Measurements from ENCODE around the gene ZKSCAN8. TPM values are rescaled to one million over a fixed set of nuclear protein-coding genes. Genes with fewer than 3 reads are reported as not detected.
"Not testable (repeated sequence)": the region's sequence is repeated elsewhere in the genome, so short reads cannot be mapped to it uniquely, and the experiment has no call there.

ZKSCAN8 gene
- 13.1 and 14.8 TPM in 2 replicates for total RNA-seq (2014; rRNA removed; shearing (Covaris generic))
- 10.8 and 18.7 TPM in 2 replicates for polyA plus RNA-seq (2014; cell fraction: nucleus; rRNA removed)

DNA sequence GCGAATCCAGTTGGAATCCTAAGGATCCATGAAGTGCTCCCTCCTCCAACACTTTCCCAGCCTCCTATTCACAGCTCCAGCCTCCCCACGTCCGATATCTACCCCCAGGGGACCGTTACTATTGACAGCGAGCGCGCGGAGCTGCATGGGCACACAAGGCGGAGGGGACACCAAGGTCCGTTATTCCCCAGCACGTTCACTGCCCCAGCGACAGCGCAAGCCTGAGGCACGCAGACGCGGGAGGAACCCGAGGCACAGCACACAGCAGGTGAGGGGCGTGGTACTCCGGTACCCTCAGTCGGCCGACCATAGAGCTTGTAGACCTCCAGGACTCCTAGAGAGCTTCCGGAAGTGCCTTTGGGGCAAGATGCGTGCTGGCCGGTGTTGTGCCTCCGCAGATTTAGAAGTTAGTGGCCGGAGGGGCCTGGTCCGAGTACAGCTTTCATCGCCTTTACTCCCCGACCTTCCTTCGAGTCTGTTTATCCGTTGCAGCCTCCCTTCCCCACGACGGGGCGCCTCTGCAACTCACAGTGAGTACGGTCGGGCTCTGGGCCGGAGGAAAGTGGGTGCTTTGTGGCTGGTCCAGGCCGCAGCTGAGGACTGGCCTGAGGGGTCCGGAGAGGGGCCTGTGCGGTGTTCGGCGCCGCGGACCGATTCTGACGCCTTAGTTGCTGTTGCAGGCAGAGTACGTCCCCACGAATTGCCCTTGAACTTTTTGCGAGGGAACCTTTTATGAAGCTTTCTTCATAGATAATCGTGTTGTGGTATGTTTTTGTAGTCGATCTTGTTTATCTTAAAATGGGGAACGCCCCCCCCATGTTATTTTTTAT is at the start of gene ZKSCAN8:
TSS of gene ZKSCAN8 (plus strand) at position 384 of the 830 bp plus-strand sequence. CDS start 6,525 bp downstream, outside the sequence.
- DNase-seq (ENCODE audit: extremely low read depth, low read depth) = peak; percentile 81

DNA sequence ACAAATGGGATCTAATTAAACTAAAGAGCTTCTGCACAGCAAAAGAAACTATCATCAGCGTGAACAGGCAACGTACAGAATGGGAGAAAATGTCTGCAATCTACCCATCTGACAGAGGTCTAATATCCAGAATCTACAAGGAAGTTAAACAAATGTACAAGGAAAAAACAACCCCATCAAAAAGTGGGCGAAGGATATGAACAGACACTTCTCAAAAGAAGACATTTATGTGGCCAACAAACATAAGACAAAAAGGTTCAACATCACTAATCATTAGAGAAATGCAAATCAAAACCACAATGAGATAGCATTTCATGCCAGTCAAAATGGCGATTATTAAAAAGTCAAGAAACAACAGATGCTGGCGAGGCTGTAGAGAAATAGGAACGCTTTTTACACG is 39.5 kb upstream of the ZKSCAN8 start:
- not testable (repeated sequence) for DNase-seq (ENCODE audit: extremely low read depth, low read depth)

DNA sequence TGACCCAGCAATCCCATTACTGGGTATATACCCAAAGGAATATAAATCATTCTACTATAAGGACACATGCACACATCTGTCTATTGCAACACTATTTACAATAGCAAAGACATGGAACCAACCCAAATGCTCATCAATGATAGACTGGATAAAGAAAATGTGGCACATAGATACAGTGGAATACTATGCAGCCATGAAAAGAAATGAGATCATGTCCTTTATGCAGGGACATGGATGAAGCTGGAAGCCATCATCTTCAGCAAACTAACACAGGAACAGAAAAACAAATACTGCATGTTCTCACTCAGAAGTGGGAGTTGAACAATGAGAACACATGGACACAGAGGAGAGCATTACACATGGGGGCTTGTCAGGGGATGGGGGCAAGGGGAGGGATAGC is 39.0 kb upstream of the ZKSCAN8 start:
- not testable (repeated sequence) for DNase-seq (ENCODE audit: extremely low read depth, low read depth)

DNA sequence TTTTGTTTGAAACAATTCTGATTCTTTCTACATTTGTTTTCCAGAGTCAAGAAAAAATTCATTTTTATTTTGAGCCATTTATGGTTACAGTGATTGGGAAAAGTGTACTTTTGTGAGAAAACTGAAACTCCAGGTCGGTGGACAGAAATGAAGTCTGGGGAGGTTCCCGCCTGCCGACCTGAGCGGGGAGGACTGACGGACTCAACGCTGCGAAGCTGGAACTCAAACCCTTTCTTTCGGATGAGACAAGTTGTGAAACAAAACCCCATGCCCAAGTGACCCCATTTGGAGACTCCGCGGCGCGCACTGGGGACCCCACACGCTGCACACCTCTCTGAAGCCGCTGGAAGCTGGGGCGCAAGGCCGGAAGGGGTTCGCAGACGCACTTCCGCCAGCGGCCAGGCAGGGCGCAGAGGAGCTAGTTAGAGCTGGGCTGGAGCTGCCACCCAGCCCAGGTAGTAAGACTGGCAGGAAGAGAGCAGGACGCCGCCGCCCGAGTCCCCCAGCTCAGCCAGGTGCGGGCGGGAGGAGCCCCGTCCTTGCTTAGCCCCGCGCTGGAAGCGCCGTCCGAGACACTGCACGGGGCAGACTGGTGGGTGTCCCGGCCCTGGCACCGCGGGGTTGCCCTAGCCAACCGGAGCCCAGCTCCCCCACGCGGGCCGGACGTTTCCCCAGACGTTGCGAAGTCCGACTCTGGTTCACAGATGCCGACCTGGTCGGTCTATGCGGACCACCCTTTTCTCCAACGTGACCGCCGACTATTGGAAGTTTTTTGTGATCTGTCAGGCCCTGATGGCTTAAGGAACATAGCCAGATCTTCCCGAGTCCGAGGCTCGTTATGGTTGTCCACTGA is 37.1 kb upstream of the ZKSCAN8 start:
- DNase-seq (ENCODE audit: extremely low read depth, low read depth) = peak; percentile 60

DNA sequence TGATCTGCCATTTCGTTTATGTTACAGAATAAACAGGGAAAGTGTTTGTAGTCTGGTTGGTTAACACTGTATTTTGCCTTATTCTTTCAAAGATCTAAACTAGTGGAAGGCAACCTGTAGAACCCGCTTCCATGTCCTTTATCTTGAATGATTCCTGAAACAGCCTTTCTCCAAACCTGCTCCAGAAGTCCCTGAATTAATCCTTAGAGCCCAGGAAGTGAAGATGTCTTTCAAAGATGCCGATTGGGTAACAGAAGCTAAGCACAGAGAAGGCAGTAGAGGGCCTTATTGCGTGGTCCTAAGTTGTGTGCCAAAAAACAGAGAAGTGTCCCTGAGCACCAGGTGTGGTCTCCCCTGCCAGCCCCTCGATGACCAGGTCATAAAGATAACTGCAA is 36.4 kb upstream of the ZKSCAN8 start:
- DNase-seq (ENCODE audit: extremely low read depth, low read depth) = no peak

DNA sequence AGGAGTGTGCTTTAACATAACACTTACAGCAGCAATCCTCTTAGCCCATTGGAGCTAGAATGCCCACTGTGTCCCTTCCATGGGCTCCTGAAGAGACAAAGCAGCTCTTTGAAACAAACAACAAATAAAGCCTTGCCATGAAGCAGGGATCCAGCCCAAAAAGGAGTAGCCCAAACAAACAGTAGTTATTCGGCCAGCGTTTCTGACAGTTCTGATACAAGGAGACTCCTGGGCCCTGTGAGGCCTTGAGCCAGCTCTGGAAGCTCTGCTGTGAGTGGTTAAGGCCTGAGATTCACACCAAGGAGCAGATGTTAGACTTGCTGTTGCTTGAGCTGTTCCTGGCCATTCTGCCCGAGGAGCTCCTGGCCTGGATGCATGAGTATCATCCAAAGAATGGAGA is 34.2 kb upstream of the ZKSCAN8 start:
- DNase-seq (ENCODE audit: extremely low read depth, low read depth) = no peak

DNA sequence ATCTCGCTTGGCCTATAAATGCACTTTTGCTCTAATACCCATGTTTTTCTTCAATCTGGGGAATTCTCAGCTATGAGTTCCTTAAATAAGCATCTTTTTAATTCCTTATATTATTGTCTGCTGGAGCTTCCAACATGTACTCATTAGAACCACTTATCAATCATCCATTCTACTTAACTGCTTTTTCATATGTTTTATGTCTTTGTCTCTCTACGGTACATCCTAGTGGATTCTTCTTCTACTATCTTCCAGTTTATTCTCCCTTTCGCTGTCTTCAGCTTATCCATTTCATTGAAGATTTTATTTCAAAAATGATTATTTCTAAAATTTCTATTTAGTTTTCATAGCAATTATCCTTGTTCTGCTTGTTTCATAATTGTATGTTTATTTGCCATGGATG is 29.7 kb upstream of the ZKSCAN8 start:
- DNase-seq (ENCODE audit: extremely low read depth, low read depth) = no peak

DNA sequence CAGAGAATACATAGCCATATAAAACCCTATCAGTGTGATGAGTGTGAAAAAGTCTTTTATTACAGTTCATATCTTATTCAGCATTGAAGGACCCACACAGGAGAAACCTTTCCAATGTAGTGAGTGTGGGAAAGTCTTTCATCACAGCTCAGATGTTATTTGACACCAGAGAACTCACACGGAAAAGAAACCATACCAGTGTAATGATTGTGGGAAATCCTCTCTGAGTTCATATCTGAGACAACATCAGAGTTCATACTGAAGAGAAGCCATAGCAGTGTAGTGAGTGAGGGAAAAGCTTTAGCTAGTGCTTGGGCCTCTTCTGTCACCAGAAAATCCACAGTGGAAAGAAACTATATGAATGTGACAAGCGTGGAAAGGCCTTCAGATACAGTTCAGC is 25.9 kb upstream of the ZKSCAN8 start:
- no peak for DNase-seq (ENCODE audit: extremely low read depth, low read depth)

DNA sequence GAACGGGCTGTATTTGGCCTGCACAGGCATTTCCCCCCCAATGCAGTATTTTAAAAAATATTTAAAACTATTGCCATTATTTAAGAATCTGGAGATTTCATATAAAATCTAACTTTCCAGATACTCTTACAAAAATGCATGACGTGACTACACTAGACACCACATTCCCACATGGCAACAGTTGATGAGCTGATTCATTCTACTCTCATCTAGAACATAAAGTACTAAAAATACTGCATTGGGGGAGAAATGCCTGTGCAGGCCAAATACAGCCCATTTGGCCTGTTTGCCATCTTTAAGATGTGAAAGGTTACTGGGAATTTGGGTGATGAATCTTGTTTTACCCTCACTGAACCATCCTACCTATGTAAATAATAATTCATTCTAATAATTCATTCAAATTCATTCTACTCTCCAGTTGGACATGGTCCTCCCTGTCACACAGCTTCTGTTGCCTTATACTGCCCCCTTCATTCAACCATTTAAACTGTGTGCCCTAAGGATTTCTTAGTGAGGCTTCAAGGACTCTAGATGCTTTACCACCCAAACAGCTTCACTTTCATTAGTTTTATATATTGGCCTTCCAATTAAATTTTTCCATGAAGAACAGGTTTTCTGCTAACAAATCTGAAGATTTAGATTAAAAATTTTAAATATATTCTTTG is 24.2 kb upstream of the ZKSCAN8 start:
- DNase-seq (ENCODE audit: extremely low read depth, low read depth) = no peak

DNA sequence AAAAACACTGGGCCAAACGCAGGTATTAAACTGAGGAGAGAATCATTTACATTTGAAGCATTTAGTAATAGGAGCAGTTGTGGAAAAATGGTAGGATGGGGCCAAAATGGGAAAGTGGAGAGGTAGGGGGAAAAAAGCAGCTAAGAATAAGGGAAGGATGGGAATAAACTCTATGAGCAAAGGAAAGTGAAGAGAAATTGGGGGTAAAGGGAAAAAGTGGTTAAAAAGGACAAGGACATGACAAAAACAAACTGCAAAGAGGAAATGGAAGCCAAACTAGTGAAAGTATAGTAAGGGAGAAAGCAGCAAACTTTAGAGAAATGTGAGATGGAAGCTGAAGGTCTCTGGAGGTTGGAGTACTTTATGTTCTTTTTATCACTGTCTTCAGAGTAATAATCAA is 23.5 kb upstream of the ZKSCAN8 start:
- no peak for DNase-seq (ENCODE audit: extremely low read depth, low read depth)

DNA sequence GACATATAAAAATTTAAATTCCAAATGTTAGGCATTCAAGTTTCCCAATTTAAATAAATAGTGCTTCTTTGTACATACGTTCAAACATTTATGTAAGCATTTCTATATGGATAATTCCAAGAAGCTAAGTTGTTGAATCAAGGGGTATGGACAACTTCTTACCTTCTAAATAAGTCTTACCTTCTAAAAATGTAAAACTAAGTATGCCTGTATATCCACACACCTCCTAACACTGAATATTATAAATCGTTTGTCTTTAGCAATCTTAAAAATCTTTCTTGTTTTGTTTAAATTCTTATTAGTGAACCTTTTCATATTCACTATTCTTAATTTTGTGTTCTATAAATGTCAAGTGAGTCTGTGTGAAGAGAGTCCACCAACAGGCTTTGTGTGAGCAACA is 19.8 kb upstream of the ZKSCAN8 start:
- DNase-seq (ENCODE audit: extremely low read depth, low read depth) = no peak

DNA sequence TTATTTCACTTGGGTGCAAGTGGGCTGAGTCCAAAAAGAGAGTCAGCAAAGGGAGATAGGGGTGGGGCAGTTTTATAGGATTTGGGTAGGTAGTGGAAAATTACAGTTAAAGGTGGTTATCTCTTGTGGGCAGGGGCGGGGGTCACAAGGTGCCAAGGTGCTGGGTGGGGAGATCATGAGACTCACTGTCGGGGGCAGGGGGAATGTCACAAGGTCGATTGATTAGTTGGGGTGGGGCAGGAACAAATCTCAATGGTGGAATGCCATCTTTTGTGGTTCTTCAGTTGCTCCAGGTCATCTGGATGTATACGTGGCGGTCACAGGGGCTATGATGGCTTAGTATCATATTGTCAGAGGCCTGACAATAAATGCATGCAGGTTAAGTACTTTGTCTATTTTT is 19.4 kb upstream of the ZKSCAN8 start:
- DNase-seq (ENCODE audit: extremely low read depth, low read depth) = not testable (repeated sequence)

DNA sequence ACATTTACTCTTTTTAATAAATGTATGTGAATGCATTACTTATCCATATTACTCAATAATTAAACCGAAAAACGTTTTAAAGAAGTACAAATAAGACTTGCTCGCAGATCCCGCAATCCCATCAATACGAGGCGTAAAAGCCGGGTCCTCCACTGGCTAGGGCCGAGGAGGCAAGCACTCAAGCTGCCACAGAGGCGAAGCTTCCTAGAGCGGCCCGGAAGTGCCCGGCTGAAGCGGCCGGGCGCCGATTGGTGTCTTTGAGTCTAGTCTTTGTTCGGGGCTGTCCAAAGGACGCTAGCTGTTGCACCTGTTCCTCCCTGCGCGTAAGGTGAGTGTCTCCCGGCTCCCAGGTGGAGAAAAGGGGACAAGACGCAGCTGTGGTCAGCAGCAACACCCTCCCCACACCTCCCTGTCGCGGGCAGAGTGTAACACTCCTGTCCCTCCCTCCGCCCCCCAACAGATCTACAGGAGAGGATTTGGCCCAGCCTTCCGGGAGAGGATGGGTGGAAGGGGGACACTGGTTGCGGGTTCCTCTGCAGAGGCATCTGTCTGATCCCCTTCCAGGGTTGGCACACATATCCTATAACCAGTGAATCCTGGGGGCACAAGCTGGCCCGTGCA is 17.2 kb upstream of the ZKSCAN8 start, which contains the start of gene ZSCAN16:
TSS of gene ZSCAN16 (plus strand) at position 260 of the 621 bp plus-strand sequence. CDS start 835 bp downstream, outside the sequence.
- peak; percentile 63 for DNase-seq (ENCODE audit: extremely low read depth, low read depth)

DNA sequence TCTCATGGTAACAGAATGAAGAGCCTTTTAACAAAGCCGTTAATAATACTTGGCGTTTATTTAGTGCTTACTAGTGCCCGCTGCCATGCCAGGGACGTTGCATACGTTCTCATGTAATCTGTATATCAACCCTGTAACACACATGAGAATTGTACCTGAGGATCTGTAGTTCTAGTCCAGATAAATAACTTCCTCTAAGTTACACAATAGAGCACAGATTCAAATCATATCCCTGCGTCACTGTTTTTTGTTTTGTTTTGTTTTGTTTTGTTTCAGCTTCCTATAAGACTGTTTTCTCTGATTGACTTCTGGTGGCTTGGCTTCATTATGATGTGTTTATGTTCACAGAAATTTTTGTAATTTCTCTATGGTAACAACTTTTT is 16.7 kb upstream of the ZKSCAN8 start:
- DNase-seq (ENCODE audit: extremely low read depth, low read depth) = no peak

DNA sequence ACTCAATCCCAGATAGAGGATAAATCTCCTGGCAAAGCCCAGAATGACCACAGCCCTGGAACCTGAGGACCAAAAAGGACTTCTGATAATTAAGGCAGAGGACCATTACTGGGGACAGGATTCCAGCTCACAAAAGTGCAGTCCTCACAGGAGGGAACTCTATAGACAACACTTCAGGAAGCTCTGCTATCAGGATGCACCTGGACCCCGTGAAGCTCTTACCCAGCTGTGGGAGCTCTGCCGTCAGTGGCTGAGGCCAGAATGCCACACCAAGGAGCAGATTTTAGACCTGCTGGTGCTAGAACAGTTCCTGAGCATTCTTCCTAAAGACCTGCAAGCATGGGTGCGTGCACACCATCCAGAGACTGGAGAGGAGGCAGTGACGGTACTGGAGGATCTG is 16.3 kb upstream of the ZKSCAN8 start:
- no peak for DNase-seq (ENCODE audit: extremely low read depth, low read depth)

DNA sequence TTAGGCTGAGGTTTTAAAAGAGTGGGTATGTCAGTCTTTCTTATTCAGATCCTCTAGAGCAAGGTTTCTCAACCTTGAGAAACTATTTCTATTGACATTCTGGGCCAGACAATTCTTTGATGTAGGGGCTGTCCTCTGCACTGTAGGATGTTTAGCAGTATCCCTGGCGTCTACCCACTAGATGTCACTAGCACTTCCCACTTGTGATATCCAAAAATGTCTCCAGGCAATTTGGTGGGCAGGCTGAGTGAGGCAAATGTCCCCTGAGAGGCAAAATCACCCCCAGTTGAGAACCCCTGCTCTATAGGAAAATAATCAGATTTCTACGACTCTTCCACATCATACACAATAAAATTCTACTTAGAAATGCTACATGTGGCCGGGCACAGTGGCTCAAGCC is 7.7 kb upstream of the ZKSCAN8 start:
- peak; percentile 43 for DNase-seq (ENCODE audit: extremely low read depth, low read depth)

DNA sequence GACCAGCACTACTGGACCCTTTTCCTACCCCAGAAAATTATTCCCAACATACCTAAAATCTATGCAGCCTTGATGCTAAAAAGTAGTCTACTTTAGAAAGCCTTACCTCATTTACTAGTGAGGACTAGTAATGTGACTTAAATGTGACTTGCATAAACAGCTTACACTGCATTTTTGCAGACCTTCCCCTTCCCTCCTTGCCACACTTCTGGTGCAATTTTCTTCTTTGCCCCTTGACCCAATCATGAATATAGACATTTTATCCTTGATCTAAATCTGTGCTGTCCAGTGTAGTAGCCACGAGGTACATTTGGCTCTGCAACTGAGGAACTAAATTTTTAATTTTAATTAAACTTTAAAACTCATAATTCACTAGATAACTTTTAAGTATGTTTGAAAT is 7.0 kb upstream of the ZKSCAN8 start:
- no peak for DNase-seq (ENCODE audit: extremely low read depth, low read depth)

DNA sequence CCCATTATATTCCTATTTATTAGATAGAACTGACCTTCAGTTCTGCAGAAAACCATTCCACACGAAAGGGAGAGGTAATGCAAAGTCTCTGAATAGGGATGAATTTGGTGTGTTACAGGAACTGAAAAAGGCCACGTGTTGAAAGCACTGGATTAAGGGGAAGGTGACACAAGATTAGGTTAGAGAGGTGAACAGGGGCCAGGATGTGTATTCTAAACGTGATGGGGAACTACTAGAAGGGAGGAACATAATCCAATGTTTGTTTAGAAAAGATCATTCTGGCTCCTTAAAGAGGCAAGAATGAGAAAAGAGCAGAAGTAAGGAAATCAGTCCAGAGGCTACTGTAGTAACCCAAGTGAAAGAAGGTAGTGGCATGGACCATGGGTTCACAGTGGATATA is 6.3 kb upstream of the ZKSCAN8 start:
- DNase-seq (ENCODE audit: extremely low read depth, low read depth) = no peak

DNA sequence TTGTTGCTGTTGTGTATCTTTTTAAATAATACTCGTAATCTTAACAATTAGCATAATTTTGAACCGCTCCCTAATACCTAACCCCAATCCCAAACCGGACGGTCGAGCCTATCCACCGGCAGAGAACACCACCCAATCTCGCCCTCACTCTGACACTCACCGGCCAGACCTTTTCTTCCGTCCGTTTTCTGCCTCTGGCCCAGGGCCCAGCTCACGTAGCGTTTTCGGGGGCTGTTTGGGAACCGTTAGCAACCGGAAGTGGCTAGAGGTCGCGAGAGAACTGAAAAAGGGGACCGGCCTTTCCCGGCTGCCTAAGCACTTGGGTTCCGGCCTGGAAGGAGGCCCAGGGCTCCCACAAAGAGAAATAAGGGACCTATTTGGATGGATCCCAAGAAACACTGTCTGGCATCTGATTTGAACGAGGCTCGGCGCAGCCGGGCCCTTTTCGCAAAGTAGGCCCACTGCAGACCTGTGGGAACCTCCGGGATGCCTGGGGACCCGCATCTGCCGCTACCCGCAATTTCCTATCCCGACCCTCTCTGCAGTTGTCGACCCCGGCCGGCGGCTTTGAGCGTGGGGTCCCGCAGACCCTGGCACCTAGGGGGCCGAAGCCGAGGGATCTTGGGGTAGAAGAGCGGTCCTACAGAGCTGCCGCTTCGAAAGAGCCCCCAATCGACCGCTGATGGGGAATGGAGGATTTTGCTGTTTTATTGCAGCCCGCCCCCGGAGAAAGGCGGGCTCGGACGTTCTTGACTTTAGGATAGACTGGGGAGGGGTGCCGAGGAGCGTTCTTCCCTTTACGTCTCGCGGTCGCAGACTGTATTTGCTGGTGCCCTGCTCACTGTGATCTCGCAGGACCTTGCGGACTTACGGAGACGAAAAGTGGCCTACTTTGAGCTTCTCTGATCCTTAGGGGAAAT is 4.8 kb upstream of the ZKSCAN8 start:
- DNase-seq (ENCODE audit: extremely low read depth, low read depth) = peak; percentile 90

Data from NCI-H460 (cell line).